AG04449 (cell line): ENCODE data around the gene PDE6G.

Source experiments
- CTCF ChIA-PET: fragments of 350-600 bp; formaldehyde crosslinking; extraction: SDS; loops from one replicate; lab custom pipeline; 2021; ENCODE audit warnings: antibody characterized with exemption; lab: Yijun Ruan, JAX
- POLR2A ChIA-PET: fragments of 400-600, 350-600 bp; formaldehyde crosslinking; extraction: SDS; loops from one replicate; lab custom pipeline; 2020; ENCODE audit warnings: antibody characterized with exemption, inconsistent platforms; lab: Yijun Ruan, JAX
- DNase-seq: peaks from one replicate; pipeline ENCODE4 v3.0.0-alpha.2; 2010; ENCODE audit warnings: low read depth, low spot score
- H3K4me3 ChIP-seq: 2 replicates; pipeline ENCODE4 v1.5.1; 2011; ENCODE audit warnings: low read depth, mild to moderate bottlenecking, control low read depth, low read length
- TF ChIP-seq, protein P1 (sequence below): IDR thresholded peaks from one replicate; pipeline ENCODE4 v1.5.1; 2011; ENCODE audit warnings: mild to moderate bottlenecking, moderate library complexity, low read length, control low read depth, inconsistent platforms; ENCODE audit not compliant: insufficient read depth; ENCODE audit errors: missing control alignments

The PDE6G gene

GRCh38 chr17:81660441-81660840 lies 4.1 kb upstream of the PDE6G start:
- DNase-seq = no peak
- CTCF ChIA-PET = interaction anchor here (1.1 kb wide), 1 partner anchor 10 kb away, joined by 5 read pairs; no protein-coding TSS in a partner anchor
- no peak overlapping the region for H3K4me3 ChIP-seq
- TF ChIP-seq, protein P1, sequence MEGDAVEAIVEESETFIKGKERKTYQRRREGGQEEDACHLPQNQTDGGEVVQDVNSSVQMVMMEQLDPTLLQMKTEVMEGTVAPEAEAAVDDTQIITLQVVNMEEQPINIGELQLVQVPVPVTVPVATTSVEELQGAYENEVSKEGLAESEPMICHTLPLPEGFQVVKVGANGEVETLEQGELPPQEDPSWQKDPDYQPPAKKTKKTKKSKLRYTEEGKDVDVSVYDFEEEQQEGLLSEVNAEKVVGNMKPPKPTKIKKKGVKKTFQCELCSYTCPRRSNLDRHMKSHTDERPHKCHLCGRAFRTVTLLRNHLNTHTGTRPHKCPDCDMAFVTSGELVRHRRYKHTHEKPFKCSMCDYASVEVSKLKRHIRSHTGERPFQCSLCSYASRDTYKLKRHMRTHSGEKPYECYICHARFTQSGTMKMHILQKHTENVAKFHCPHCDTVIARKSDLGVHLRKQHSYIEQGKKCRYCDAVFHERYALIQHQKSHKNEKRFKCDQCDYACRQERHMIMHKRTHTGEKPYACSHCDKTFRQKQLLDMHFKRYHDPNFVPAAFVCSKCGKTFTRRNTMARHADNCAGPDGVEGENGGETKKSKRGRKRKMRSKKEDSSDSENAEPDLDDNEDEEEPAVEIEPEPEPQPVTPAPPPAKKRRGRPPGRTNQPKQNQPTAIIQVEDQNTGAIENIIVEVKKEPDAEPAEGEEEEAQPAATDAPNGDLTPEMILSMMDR = no peak
- POLR2A ChIA-PET = no interaction called here

DNA sequence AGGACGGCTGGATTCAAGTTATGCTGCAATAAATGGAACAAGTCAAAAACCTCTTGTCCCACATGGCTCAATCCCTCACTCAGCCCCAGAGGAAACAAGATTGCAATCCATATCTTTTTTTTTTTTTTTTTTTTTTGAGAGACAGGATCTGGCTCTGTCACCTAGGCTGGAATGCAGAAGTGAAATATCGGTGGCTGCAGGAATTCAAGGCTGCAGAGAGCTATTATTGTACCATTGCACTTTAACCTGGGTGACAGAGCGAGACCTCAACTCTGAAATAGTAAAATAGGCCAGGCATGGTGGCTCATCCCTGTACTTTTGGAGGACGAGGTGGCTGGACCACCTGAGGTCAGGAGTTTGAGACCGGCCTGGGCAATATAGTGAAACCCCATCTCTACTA lies 2.7 kb upstream of the PDE6G start:
- no peak overlapping the region for H3K4me3 ChIP-seq
- no peak for DNase-seq
- TF ChIP-seq, protein P1 = no peak
- ChIA-PET POLR2A (no interaction called here), CTCF (interaction anchor here (1.0 kb wide), 1 partner anchor 25 kb away, joined by 3 read pairs; the partner anchor contains the start of genes ARL16 and HGS)

DNA sequence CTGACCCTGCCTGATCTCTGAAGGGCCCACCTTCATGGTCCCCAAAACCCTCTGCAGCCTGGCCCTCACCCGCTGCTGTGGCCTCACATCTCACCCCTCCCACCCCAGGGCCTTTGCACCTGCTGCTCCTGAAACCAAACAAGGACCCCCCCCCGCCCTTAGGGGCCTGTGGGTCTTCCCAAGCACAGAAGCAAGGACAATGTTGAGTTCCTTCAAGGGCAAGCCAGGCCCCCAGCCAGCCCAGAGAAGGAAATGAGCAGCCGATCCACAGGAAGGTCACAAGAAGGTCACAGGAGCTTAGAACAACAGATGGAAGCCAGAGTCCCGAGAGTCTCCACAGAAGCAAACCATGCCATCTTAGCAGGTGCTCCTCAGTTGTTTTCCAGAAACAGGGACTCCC lies 493 bp upstream of the PDE6G start:
- POLR2A ChIA-PET = interaction anchor here (0.6 to 1.5 kb wide), 2 partner anchors 10 to 15 kb away, joined by 3 to 7 read pairs; partner anchors contain the start of genes CCDC137 and OXLD1
- no peak for DNase-seq
- H3K4me3 ChIP-seq = no peak overlapping the region
- TF ChIP-seq, protein P1 = no peak
- CTCF ChIA-PET = no interaction called here

GRCh38 chr17:81655378-81656117 lies 794 bp downstream of the PDE6G start:
- TF ChIP-seq, protein P1 = no peak
- DNase-seq = no peak
- POLR2A ChIA-PET = interaction anchor here (1.4 kb wide), 1 partner anchor 9 kb away, joined by 4 read pairs; no protein-coding TSS in a partner anchor
- H3K4me3 ChIP-seq = no peak overlapping the region
- CTCF ChIA-PET = no interaction called here

DNA sequence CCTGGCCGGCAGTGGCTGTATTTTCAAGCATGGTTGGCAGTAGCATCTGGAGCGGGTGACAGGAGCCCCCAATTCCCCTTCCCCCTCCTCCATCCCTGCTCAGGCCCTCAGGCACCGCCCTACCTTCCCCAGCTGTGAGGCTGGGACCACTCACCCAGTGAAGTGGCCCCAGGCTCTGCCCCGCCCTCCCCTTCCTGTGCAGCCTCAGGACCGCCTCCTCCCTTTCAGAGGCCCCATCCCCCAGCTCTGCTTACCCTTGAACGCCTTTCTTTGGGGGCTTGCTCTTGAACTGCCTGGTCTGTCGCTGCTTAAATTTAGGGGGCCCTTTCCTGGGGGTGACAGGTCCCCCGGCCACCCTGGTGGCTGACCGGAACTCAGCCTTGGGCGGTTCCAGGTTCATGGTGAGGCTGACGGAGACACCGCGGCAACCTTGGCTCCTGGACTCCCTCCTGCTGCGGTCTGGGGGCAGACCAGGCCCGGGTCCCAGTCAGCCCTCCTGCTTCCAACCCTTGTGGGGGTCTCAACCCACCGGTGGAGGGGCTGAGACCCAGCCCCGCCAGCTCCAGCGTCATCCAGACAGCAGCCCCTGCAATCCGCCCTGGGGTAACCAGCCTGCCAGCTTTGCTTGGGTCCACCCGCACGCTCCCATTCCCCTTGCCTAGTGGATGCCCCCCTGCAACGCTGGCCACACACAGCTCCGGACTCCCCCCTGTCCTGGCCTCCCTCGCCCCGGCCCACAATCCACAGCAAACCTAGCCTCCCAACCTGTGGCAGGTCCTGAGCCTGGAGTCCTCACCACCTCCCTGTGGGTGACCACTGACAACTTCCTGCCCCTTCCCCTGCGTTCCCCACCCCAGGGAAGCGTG lies 3.2 kb downstream of the PDE6G start:
- POLR2A ChIA-PET = interaction anchor here (0.7 kb wide), 1 partner anchor 10 kb away, joined by 3 read pairs; no protein-coding TSS in a partner anchor

More for the DNA sequence above, 3.2 kb downstream of the PDE6G start:
- no peak for DNase-seq
- H3K4me3 ChIP-seq = no peak overlapping the region
- CTCF ChIA-PET = no interaction called here
- TF ChIP-seq, protein P1 = no peak
